Measurements from ENCODE around the gene ETV3.

DNA sequence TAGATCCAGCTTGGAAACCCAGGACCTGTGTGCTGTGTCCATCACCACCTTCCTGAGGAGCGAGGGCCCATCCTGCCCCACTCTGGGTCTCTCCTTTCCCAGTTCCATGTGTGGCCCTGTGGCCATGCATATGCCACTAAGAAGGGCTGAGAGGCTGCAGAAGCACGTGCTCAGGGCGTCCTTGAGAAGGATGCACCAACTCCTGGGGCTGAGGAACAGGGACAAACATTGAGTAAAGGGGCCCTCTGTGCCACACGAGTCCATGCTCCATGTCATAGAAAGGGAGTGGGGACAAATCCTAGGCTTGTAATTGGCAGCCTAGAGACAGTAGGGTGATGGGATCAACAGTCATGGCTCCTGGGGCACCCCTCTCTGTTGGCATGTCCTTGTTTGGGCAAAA, 47.0 kb downstream of the ETV3 start:
- TF ChIP-seq, protein P1, sequence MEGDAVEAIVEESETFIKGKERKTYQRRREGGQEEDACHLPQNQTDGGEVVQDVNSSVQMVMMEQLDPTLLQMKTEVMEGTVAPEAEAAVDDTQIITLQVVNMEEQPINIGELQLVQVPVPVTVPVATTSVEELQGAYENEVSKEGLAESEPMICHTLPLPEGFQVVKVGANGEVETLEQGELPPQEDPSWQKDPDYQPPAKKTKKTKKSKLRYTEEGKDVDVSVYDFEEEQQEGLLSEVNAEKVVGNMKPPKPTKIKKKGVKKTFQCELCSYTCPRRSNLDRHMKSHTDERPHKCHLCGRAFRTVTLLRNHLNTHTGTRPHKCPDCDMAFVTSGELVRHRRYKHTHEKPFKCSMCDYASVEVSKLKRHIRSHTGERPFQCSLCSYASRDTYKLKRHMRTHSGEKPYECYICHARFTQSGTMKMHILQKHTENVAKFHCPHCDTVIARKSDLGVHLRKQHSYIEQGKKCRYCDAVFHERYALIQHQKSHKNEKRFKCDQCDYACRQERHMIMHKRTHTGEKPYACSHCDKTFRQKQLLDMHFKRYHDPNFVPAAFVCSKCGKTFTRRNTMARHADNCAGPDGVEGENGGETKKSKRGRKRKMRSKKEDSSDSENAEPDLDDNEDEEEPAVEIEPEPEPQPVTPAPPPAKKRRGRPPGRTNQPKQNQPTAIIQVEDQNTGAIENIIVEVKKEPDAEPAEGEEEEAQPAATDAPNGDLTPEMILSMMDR (IDR thresholded peaks at IDR 0.05; ENCODE audit: low read depth, low read length, poor library complexity, severe bottlenecking) = no peak
- no peak for TF ChIP-seq EZH2phosphoT487 (IDR thresholded peaks at IDR 0.05; ENCODE audit: borderline replicate concordance, low read length)
